ENCODE measurements around the gene CRYBB3.
"Not testable (repeated sequence)": the region's sequence is repeated elsewhere in the genome, so short reads cannot be mapped to it uniquely, and the experiment has no call there.

CRYBB3 gene

GRCh38 chr22:25174888-25175411 is 24.7 kb upstream of the CRYBB3 start:
- no peak for DNase-seq (ENCODE audit: low read depth in 2 of 2)

GRCh38 chr22:25176175-25176574 is 23.5 kb upstream of the CRYBB3 start:
- no peak for DNase-seq (ENCODE audit: low read depth in 2 of 2)

GRCh38 chr22:25176799-25177198 is 22.9 kb upstream of the CRYBB3 start:
- DNase-seq (ENCODE audit: low read depth in 2 of 2): no peak

- no peak for DNase-seq (ENCODE audit: low read depth in 2 of 2)
Measured at GRCh38 chr22:25177226-25177625, 22.4 kb upstream of the CRYBB3 start.

- no peak for DNase-seq (ENCODE audit: low read depth in 2 of 2)
Measured at GRCh38 chr22:25177895-25178294, 21.8 kb upstream of the CRYBB3 start.

- DNase-seq (ENCODE audit: low read depth in 2 of 2): peak in 1 of 2 donors; percentile 4
Measured at GRCh38 chr22:25178348-25178747, 21.3 kb upstream of the CRYBB3 start.

GRCh38 chr22:25178869-25179631 is 20.6 kb upstream of the CRYBB3 start:
- not testable (repeated sequence) for DNase-seq (ENCODE audit: low read depth in 2 of 2)

GRCh38 chr22:25182131-25183110 is 17.2 kb upstream of the CRYBB3 start:
- no peak for DNase-seq (ENCODE audit: low read depth in 2 of 2)

GRCh38 chr22:25183949-25184619 is 15.6 kb upstream of the CRYBB3 start:
- DNase-seq (ENCODE audit: low read depth in 2 of 2): no peak

GRCh38 chr22:25186140-25186539 is 13.5 kb upstream of the CRYBB3 start:
- no peak for DNase-seq (ENCODE audit: low read depth in 2 of 2)

- no peak for DNase-seq (ENCODE audit: low read depth in 2 of 2)
Measured at GRCh38 chr22:25187469-25187868, 12.2 kb upstream of the CRYBB3 start.

- DNase-seq (ENCODE audit: low read depth in 2 of 2): no peak
Measured at GRCh38 chr22:25192406-25192805, 7.3 kb upstream of the CRYBB3 start.

- no peak for DNase-seq (ENCODE audit: low read depth in 2 of 2)
Measured at GRCh38 chr22:25193130-25193529, 6.5 kb upstream of the CRYBB3 start.

- DNase-seq (ENCODE audit: low read depth in 2 of 2): no peak
Measured at GRCh38 chr22:25193548-25193947, 6.1 kb upstream of the CRYBB3 start.

- no peak for DNase-seq (ENCODE audit: low read depth in 2 of 2)
Measured at GRCh38 chr22:25196326-25196725, 3.3 kb upstream of the CRYBB3 start.

- no peak for DNase-seq (ENCODE audit: low read depth in 2 of 2)
Measured at GRCh38 chr22:25197340-25197739, 2.3 kb upstream of the CRYBB3 start.

GRCh38 chr22:25200967-25201366 is 1.3 kb downstream of the CRYBB3 start:
- DNase-seq (ENCODE audit: low read depth in 2 of 2): no peak

GRCh38 chr22:25201557-25202273 is 2.1 kb downstream of the CRYBB3 start:
- DNase-seq (ENCODE audit: low read depth in 2 of 2): no peak

GRCh38 chr22:25202290-25202921 is 2.7 kb downstream of the CRYBB3 start:
- peak; percentile 32 to 42 for DNase-seq (ENCODE audit: low read depth in 2 of 2)

- DNase-seq (ENCODE audit: low read depth in 2 of 2): no peak
Measured at GRCh38 chr22:25203082-25203481, 3.4 kb downstream of the CRYBB3 start.

GRCh38 chr22:25204547-25204946 is 4.9 kb downstream of the CRYBB3 start:
- DNase-seq (ENCODE audit: low read depth in 2 of 2): not testable (repeated sequence)

All from stimulated activated CD4-positive, alpha-beta T cell treated with anti-CD3 and anti-CD28 coated beads, Interleukin-1b, Interleukin-23, amount 100 ng/mL, for 4 hours (primary cell).